ENCODE data around the gene TMEM270. TPM values are rescaled to one million over a fixed set of nuclear protein-coding genes. Genes with fewer than 3 reads are reported as not detected.

The TMEM270 gene
- polyA plus RNA-seq, 1 donor from 2014 or later: not detected

DNA sequence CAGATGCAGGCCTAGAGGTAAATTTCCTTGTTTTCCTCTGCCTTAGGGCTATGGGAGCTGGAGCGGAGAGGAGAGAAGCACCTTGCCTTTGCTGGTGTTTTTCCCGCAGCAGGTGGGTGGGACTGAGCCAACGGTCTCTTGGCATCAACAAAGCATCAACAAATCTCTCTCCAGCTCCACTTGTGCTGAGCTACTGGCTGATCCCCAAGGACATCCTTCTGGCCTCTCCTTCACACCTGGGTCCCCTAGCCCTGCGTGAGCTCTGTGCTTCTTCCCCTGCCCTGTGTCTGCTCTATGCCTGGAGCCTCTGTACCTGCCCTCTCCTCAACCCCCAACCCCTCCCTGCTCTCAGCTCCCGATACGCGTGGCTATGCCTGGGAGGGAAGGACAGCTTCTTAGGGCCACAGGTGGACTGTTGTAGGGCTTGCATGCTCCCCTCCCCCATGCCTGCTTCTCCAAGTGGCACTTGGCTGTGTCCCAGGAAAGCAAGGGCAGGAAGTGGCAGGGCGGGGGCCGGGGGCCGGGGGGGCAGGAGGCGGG, 33.3 kb upstream of the TMEM270 start:
- H3K79me2 ChIP-seq (replicated peaks; ENCODE audit: insufficient read depth, low read length): no peaks in the 10 kb centered on the region
- no peak overlapping the region for H3K4me3 ChIP-seq (ENCODE audit: low read length)
- TF ChIP-seq EZH2 (IDR thresholded peaks at IDR 0.05; ENCODE audit: borderline replicate concordance, insufficient read depth, low read length, poor library complexity, severe bottlenecking) (no peak), RAD21 (conservative IDR thresholded peaks at IDR 0.05) (no peak), SMC3 (conservative IDR thresholded peaks at IDR 0.05; ENCODE audit: poor library complexity) (no peak), POLR2AphosphoS5 (IDR thresholded peaks at IDR 0.05) (no peak), TAF1 (IDR thresholded peaks at IDR 0.05; ENCODE audit: low read depth) (no peak), MXI1 (conservative IDR thresholded peaks at IDR 0.05; ENCODE audit: poor library complexity, severe bottlenecking) (no peak), EP300 (conservative IDR thresholded peaks at IDR 0.05; ENCODE audit: poor library complexity, severe bottlenecking) (no peak)
- TF ChIP-seq, protein P1, sequence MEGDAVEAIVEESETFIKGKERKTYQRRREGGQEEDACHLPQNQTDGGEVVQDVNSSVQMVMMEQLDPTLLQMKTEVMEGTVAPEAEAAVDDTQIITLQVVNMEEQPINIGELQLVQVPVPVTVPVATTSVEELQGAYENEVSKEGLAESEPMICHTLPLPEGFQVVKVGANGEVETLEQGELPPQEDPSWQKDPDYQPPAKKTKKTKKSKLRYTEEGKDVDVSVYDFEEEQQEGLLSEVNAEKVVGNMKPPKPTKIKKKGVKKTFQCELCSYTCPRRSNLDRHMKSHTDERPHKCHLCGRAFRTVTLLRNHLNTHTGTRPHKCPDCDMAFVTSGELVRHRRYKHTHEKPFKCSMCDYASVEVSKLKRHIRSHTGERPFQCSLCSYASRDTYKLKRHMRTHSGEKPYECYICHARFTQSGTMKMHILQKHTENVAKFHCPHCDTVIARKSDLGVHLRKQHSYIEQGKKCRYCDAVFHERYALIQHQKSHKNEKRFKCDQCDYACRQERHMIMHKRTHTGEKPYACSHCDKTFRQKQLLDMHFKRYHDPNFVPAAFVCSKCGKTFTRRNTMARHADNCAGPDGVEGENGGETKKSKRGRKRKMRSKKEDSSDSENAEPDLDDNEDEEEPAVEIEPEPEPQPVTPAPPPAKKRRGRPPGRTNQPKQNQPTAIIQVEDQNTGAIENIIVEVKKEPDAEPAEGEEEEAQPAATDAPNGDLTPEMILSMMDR (IDR thresholded peaks at IDR 0.05; ENCODE audit: poor library complexity, severe bottlenecking): no peak
- TF ChIP-seq, protein P2, sequence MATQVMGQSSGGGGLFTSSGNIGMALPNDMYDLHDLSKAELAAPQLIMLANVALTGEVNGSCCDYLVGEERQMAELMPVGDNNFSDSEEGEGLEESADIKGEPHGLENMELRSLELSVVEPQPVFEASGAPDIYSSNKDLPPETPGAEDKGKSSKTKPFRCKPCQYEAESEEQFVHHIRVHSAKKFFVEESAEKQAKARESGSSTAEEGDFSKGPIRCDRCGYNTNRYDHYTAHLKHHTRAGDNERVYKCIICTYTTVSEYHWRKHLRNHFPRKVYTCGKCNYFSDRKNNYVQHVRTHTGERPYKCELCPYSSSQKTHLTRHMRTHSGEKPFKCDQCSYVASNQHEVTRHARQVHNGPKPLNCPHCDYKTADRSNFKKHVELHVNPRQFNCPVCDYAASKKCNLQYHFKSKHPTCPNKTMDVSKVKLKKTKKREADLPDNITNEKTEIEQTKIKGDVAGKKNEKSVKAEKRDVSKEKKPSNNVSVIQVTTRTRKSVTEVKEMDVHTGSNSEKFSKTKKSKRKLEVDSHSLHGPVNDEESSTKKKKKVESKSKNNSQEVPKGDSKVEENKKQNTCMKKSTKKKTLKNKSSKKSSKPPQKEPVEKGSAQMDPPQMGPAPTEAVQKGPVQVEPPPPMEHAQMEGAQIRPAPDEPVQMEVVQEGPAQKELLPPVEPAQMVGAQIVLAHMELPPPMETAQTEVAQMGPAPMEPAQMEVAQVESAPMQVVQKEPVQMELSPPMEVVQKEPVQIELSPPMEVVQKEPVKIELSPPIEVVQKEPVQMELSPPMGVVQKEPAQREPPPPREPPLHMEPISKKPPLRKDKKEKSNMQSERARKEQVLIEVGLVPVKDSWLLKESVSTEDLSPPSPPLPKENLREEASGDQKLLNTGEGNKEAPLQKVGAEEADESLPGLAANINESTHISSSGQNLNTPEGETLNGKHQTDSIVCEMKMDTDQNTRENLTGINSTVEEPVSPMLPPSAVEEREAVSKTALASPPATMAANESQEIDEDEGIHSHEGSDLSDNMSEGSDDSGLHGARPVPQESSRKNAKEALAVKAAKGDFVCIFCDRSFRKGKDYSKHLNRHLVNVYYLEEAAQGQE (IDR thresholded peaks at IDR 0.05; ENCODE audit: borderline replicate concordance): no peak
- no peaks in the 10 kb centered on the region for H3K9me3 ChIP-seq (ENCODE audit: low read length)
- no peak overlapping the region for H2AFZ ChIP-seq (ENCODE audit: low read depth, low read length)
- no peaks in the 10 kb centered on the region for H4K20me1 ChIP-seq (ENCODE audit: insufficient read depth)
- no peak overlapping the region for H3K27ac ChIP-seq (ENCODE audit: low read length)
- no peaks in the 10 kb centered on the region for H3F3A ChIP-seq (ENCODE audit: insufficient read depth, low read length, poor library complexity, severe bottlenecking)
- H3K27me3 ChIP-seq (ENCODE audit: insufficient read depth, low read depth, low read length): no peaks in the 10 kb centered on the region
- H3K9me2 ChIP-seq (ENCODE audit: insufficient read depth, low read length): no peaks in the 10 kb centered on the region
- no peaks in the 10 kb centered on the region for H3K36me3 ChIP-seq (ENCODE audit: insufficient read depth, low read length)
- no peak overlapping the region for H3K9ac ChIP-seq (ENCODE audit: low read length)
- H3K4me2 ChIP-seq (ENCODE audit: low read length): no peak overlapping the region

DNA sequence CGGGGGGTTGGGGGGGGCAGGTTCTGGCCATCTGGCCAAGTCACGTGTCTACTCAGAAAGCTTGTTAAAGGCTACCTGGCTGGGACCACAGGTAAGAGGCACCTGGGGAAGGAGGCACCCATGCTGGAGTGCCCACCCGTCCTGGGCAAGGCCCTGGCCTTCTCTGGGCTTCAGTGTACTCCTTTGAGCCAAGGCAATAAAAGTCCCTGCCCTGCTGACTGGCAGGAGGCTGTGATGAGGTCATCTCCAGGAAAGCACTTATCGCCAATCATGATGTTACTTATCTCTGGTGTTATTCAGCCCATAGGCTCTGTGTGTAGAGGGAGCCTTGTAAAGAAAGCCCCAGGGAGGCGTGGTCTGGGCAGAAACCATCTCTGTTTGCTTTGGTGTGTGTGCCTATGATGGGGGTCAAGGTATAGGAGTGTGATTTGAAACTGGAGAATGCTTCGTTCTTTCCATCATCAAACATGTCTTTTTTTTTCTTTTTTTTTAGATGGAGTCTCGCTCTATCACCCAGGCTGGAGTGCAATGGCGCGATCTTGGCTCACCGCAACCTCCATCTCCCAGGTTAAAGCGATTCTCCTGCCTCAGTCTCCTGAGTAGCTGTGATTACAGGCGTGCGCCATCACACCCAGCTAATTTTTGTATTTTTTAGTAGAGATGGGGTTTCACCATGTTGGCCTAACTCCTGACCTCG, 32.7 kb upstream of the TMEM270 start:
- no peaks in the 10 kb centered on the region for H3K79me2 ChIP-seq (replicated peaks; ENCODE audit: insufficient read depth, low read length)
- H3K27ac ChIP-seq (ENCODE audit: low read length): no peak overlapping the region
- H3K9me2 ChIP-seq (ENCODE audit: insufficient read depth, low read length): no peaks in the 10 kb centered on the region
- H3K9me3 ChIP-seq (ENCODE audit: low read length): no peaks in the 10 kb centered on the region
- H3F3A ChIP-seq (ENCODE audit: insufficient read depth, low read length, poor library complexity, severe bottlenecking): no peaks in the 10 kb centered on the region
- TF ChIP-seq SMC3 (conservative IDR thresholded peaks at IDR 0.05; ENCODE audit: poor library complexity) (no peak), MXI1 (conservative IDR thresholded peaks at IDR 0.05; ENCODE audit: poor library complexity, severe bottlenecking) (no peak), RAD21 (conservative IDR thresholded peaks at IDR 0.05) (no peak), EP300 (conservative IDR thresholded peaks at IDR 0.05; ENCODE audit: poor library complexity, severe bottlenecking) (no peak), POLR2AphosphoS5 (IDR thresholded peaks at IDR 0.05) (no peak), EZH2 (IDR thresholded peaks at IDR 0.05; ENCODE audit: borderline replicate concordance, insufficient read depth, low read length, poor library complexity, severe bottlenecking) (no peak), TAF1 (IDR thresholded peaks at IDR 0.05; ENCODE audit: low read depth) (no peak)
- TF ChIP-seq, protein P1 (IDR thresholded peaks at IDR 0.05; ENCODE audit: poor library complexity, severe bottlenecking): no peak
- TF ChIP-seq, protein P2 (IDR thresholded peaks at IDR 0.05; ENCODE audit: borderline replicate concordance): no peak
- no peak overlapping the region for H3K4me2 ChIP-seq (ENCODE audit: low read length)
- H3K9ac ChIP-seq (ENCODE audit: low read length): no peak overlapping the region
- no peaks in the 10 kb centered on the region for H4K20me1 ChIP-seq (ENCODE audit: insufficient read depth)
- H3K36me3 ChIP-seq (ENCODE audit: insufficient read depth, low read length): no peaks in the 10 kb centered on the region
- no peak overlapping the region for H2AFZ ChIP-seq (ENCODE audit: low read depth, low read length)
- no peak overlapping the region for H3K4me3 ChIP-seq (ENCODE audit: low read length)
- no peaks in the 10 kb centered on the region for H3K27me3 ChIP-seq (ENCODE audit: insufficient read depth, low read depth, low read length)

Measured in neural cell (in vitro differentiated cells).